DND-41 (cell line): Measurements from ENCODE around the gene SEMA6B.

ENCODE experiments used
- ATAC-seq: fragments of 200-7000 bp; cut with Tn5 transposase; 3 replicates; pipeline ENCODE4 v1.9.1; 2021; ENCODE audit warnings: low read depth; ENCODE audit not compliant: insufficient read depth
- DNase-seq: peaks from one replicate; pipeline ENCODE4 v3.0.0-alpha.2; 2020
- H2AFZ ChIP-seq: 2 replicates; pipeline ENCODE4 v1.6.0; 2012; ENCODE audit warnings: low read depth, low read length
- H3K27ac ChIP-seq: 2 replicates; pipeline ENCODE4 v1.5.1; 2012; ENCODE audit warnings: low read length, inconsistent platforms
- H3K27me3 ChIP-seq: fragments of 200-600 bp; sonication (generic); 2 replicates; pipeline ENCODE4 v1.6.0; 2012; ENCODE audit warnings: low read length, mild to moderate bottlenecking, inconsistent platforms; ENCODE audit not compliant: insufficient read depth, poor library complexity
- H3K36me3 ChIP-seq: 2 replicates; pipeline ENCODE4 v1.5.1; 2012; ENCODE audit warnings: low read length, inconsistent platforms; ENCODE audit not compliant: insufficient read depth
- H3K4me1 ChIP-seq: 2 replicates; pipeline ENCODE4 v1.5.1; 2012; ENCODE audit warnings: mild to moderate bottlenecking, low read length; ENCODE audit not compliant: insufficient read depth
- H3K4me2 ChIP-seq: 2 replicates; pipeline ENCODE4 v1.6.0; 2012; ENCODE audit warnings: mild to moderate bottlenecking, moderate library complexity, low read length, inconsistent platforms; ENCODE audit not compliant: insufficient read depth
- H3K4me3 ChIP-seq, 2 experiments: fragments of 200-600 bp in 1 of 2; shearing (Covaris generic) in 1 of 2; 2 replicates each; pipeline ENCODE4 v1.5.1; 2012 to 2016; ENCODE audit warnings: inconsistent platforms in 2 of 2, low read length in 2 of 2, mild to moderate bottlenecking in 2 of 2, low read depth in 1 of 2, moderate library complexity in 1 of 2
- H3K79me2 ChIP-seq: 2 replicates; pipeline ENCODE4 v1.6.0; 2012; ENCODE audit warnings: low read length, inconsistent platforms; ENCODE audit not compliant: insufficient read depth
- H3K9ac ChIP-seq: 2 replicates; pipeline ENCODE4 v1.6.0; 2012; ENCODE audit warnings: low read depth, mild to moderate bottlenecking, inconsistent platforms, low read length, moderate library complexity
- H3K9me3 ChIP-seq: 2 replicates; pipeline ENCODE4 v1.5.1; 2012; ENCODE audit warnings: low read length, moderate library complexity, mild to moderate bottlenecking, inconsistent platforms; ENCODE audit not compliant: insufficient read depth, severe bottlenecking
- H4K20me1 ChIP-seq: 2 replicates; pipeline ENCODE4 v1.6.0; 2012; ENCODE audit warnings: low read length; ENCODE audit not compliant: insufficient read depth
- CTCF ChIP-seq: IDR thresholded peaks from 2 replicates; pipeline ENCODE4 v1.5.1; 2012; ENCODE audit warnings: borderline replicate concordance, low read length, moderate library complexity, mild to moderate bottlenecking; ENCODE audit not compliant: poor library complexity, severe bottlenecking; ENCODE audit errors: extremely low read depth
- EZH2 ChIP-seq: IDR thresholded peaks from 3 replicates; pipeline ENCODE4 v1.6.1; 2012; ENCODE audit warnings: borderline replicate concordance, low read depth, mild to moderate bottlenecking, moderate library complexity, low read length, inconsistent platforms; ENCODE audit not compliant: severe bottlenecking

The SEMA6B gene

GRCh38 chr19:4555657-4556561 lies 3.6 kb downstream of the SEMA6B start:
- Histone ChIP-seq H3K9me3 (no peaks in the 10 kb centered on the region), H3K27ac (no peak overlapping the region), H3K9ac (no peak overlapping the region), H3K36me3 (no peaks in the 10 kb centered on the region), H3K4me2 (no peak overlapping the region), H4K20me1 (no peaks in the 10 kb centered on the region), H3K4me3 (no peak overlapping the region), H3K79me2 (no peaks in the 10 kb centered on the region), H3K4me1 (peaks cover 3% of the 10 kb centered on the region; the same call in 1 of the 2 replicates), H3K27me3 (no peaks in the 10 kb centered on the region), H2AFZ (no peak overlapping the region)
- TF ChIP-seq EZH2 = no peak
- no peak for TF ChIP-seq CTCF
- ATAC-seq (peak; percentile 31; the same call in 1 of the 3 replicates), DNase-seq (peak; percentile 18)

GRCh38 chr19:4554717-4555116 lies 4.8 kb downstream of the SEMA6B start:
- Histone ChIP-seq H3K9ac (no peak overlapping the region), H3K4me3 (no peak overlapping the region), H3K79me2 (no peaks in the 10 kb centered on the region), H3K4me2 (no peak overlapping the region), H2AFZ (no peak overlapping the region), H4K20me1 (no peaks in the 10 kb centered on the region), H3K4me1 (peaks cover 3% of the 10 kb centered on the region; the same call in 1 of the 2 replicates), H3K36me3 (no peaks in the 10 kb centered on the region), H3K27ac (no peak overlapping the region), H3K9me3 (no peaks in the 10 kb centered on the region), H3K27me3 (no peaks in the 10 kb centered on the region)
- ATAC-seq (no peak), DNase-seq (no peak)
- no peak for TF ChIP-seq CTCF
- no peak for TF ChIP-seq EZH2

- no peak overlapping the region for H3K27ac ChIP-seq
- no peak overlapping the region for H3K4me3 ChIP-seq
- DNase-seq (no peak), ATAC-seq (no peak)
- TF ChIP-seq EZH2 (no peak), CTCF (no peak)
- no peaks in the 10 kb centered on the region for H3K27me3 ChIP-seq
- no peak overlapping the region for H3K4me2 ChIP-seq
- H3K4me1 ChIP-seq = peaks cover 3% of the 10 kb centered on the region; the same call in 1 of the 2 replicates
- no peak overlapping the region for H3K9ac ChIP-seq
- H4K20me1 ChIP-seq = no peaks in the 10 kb centered on the region
- H3K79me2 ChIP-seq = no peaks in the 10 kb centered on the region
- no peaks in the 10 kb centered on the region for H3K36me3 ChIP-seq
- H2AFZ ChIP-seq = no peak overlapping the region
- no peaks in the 10 kb centered on the region for H3K9me3 ChIP-seq
Measured at GRCh38 chr19:4553775-4554174, 5.7 kb downstream of the SEMA6B start.
